NCI-H146 treated with DMSO at 0.1 percent for 48 hours (cell line): Measurements from ENCODE around the gene VPS52.

Source experiments
- DNase-seq: peaks from one replicate; lab custom pipeline; 2025; ENCODE audit not compliant: unreplicated experiment; lab: John Stamatoyannopoulos, UW

Gene VPS52

GRCh38 chr6:33212857-33213165, 58.9 kb downstream of the VPS52 start:
- no peak for DNase-seq

- DNase-seq = no peak
These were observed 59.8 kb downstream of the VPS52 start for GRCh38 chr6:33211666-33212422.

GRCh38 chr6:33211136-33211535, 60.5 kb downstream of the VPS52 start:
- DNase-seq = no peak

GRCh38 chr6:33209856-33210255, 61.8 kb downstream of the VPS52 start:
- DNase-seq = no peak

DNA sequence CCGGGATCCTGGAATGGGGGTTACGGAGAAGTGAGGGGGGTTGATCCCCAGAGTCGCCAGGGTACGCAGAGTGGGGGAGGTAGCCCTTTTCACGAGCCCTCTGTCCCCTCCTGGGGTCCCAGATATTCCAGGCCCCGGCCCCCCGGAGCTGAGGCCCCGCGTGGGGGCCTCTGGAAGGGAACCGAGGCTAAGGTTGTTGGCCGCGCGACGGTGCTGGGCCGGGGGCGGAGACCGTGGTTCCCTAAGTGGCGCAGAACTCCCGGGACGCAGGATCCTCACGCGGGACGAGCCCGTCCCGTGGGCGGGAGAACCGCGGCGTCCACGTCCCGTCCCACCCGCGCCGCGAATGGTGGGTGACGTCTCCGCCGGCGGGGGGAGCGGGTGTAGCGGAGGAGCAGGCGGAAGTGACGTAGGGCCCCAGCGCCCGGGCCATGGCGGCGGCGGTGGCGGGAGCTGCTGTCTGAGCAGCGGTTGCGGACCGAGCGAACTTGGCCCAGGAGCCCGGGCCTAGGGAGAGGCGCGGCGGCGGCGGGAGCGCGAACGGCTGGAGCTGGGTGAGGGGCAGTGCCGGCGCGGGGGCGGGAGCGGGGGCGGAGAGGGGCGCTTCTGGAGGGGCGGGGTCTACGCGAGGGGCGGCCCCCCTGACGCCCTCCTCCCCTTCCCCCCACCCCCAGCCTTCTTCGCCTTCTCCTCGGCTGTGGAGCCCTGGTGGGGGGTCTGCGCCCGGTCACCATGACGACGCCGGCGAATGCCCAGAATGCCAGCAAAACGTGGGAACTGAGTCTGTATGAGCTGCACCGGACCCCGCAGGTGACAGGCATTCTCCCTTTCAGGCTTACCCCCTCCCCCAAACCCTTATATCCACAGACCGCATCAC, 63.3 kb downstream of the VPS52 start, which contains the start of gene RING1:
Gene RING1, plus strand, starts transcription at position 410 of the 877 bp plus-strand sequence. Its CDS starts 323 bp downstream, at position 733.
- peak; percentile 48 for DNase-seq

DNA sequence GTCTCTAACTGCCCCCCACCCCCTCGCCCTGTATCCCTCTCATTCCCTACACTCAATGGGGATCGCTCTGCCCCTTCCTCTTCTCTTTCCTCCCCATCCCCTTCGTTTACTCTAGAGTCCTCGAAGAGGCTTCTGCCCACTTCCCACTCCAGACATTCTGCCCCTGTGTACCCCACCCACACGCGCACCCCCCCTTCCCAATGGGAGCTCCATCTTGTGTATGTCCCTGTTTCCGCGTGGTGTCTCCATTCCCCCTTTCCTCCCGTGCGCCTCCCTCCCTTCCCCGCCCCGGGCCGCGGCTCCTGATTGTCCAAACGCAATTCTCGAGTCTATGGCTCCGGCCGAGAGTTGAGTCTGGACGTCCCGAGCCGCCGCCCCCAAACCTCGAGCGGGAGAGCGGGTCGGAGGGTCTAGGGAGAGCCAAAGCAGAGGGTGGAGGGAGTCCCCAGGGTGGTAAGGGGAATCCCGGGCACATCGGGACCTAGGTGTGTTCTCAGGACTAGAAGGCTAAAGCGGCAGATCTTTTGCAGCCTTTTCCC, 64.1 kb downstream of the VPS52 start:
- no peak for DNase-seq

DNA sequence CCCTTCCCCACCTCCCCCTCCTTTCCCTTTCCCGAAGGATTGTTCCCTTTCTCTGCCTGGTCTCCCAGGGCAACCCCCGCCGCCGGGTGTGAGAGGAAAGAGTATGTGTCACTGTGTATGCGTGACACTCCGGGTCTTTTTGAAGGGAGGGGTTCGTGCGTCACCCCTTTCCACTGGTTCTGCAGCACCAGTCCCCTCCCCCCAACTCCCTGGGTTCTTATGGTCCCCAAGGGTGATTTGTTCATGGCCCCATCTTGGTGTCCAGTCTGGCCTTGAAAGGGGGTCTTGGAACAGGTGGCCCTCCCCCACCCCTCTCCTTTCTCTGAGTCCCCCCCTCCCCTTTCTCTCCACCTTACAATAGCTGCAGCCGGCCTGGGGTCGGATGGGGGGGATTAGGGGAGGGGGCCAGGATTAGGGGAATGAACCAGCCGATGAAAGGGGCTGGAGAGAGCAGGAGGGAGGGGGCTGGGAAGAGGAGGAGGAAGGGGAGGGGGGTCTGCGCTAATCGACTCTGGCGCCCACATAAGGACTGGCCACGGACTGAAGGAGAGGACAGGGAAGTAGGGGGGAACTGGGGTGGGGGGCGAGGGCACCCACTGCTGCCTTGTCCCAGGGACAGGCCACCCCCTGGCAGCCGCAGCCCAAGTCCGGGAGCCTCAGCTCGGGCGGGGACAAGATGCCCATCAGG, 64.7 kb downstream of the VPS52 start:
- DNase-seq = no peak

DNA sequence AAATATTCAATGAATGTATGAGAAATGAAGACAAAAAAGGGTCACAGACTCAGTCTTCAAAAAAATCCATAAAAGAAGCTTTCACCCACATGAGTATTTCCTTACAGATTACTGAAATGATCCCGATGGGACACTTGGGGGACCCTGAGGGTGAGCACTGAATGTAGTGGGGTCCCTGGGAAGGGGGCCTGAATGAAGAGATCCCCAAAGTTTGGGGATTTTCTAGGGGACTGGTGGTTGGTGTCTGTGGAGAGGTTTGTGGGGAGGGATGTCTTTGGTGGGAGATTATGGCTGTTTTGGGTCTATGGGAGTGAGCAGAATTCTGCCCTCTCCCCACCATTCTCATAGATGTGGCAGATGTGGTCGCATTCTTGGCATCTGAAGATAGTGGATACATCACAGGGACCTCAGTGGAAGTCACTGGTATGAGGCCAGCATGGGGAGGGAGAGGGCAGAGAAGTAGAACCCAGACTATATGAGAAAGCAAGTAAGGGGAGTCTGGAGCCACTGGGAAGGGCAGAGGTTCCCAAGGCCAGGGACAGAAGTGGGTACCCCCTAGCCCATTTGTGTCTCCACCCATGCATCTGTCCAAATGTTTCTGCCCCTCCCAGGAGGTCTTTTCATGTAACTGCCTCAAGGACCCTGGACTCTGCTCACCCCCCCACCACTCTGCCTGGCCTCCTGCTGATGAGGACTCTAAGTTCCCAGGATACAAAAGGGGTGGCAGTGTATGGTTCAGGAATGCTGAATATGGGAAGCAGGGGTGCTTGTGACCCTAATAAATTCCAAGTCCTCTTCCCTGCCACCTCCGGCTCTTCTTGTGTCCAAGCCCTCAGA, 65.4 kb downstream of the VPS52 start:
- no peak for DNase-seq

GRCh38 chr6:33205191-33206026, 66.3 kb downstream of the VPS52 start:
- DNase-seq = no peak

GRCh38 chr6:33204415-33205190, 67.1 kb downstream of the VPS52 start, which contains the start of gene HSD17B8:
Gene HSD17B8 (plus strand): TSS chr6:33204655. CDS start chr6:33204669, 14 bp downstream.
- DNase-seq = peak; percentile 65

DNA sequence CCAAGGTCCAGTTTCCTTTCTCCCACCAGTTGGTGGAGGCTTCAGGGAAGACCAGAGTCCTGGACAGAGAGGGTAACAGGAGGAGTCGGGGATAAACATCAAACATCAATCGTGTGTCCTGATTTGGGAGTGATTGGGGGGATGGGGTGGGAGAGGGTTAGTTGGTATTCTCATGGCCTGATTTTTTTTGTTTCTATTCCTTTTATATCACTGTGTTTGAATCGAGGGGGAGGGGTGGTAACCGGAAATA, 67.6 kb downstream of the VPS52 start:
- no peak for DNase-seq

DNA sequence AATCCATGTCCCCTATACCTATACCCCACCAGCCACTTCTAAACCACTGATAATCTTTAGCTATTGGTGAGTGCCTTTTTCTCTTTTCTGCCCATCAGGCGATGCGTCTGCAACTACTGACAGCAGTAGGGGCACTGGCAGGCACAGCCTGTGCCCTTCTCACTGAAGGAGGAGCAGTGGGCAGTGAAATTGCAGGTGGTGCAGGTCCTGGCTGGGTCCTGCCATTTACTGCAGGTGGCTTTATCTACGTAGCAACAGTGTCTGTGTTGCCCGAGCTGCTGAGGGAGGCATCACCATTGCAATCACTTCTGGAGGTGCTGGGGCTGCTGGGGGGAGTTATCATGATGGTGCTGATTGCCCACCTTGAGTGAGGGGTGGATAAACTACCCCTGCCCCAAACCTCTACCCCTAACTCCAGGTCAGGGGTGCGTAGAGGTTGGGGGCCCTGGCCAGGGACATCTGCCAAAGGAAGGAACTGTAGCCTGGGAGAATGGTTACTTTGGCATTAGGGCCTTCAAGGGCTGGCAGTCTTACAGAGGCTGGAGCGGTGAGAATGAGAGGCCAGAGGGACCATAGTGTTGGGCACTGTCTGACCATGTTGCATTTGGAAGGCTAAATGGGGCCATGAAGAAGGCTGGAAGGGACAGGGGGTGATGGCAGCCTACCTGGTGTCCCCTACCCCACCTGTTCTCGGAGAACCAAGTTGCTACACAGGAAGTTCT, 68.1 kb downstream of the VPS52 start:
- DNase-seq = no peak

- DNase-seq = no peak
These were observed 68.9 kb downstream of the VPS52 start for GRCh38 chr6:33202799-33203198.

- DNase-seq = no peak
These were observed 69.7 kb downstream of the VPS52 start for GRCh38 chr6:33201935-33202334.

DNA sequence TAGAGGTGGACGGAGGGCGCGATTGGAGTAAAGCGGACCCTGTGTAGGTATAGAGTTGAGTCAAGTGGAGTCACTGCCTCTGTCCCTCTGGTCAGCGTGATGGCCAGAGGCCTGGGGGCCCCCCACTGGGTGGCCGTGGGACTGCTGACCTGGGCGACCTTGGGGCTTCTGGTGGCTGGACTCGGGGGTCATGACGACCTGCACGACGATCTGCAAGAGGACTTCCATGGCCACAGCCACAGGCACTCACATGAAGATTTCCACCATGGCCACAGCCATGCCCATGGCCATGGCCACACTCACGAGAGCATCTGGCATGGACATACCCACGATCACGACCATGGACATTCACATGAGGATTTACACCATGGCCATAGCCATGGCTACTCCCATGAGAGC, 70.5 kb downstream of the VPS52 start:
- DNase-seq = no peak
